HG03378 (cell line): ENCODE data around the gene SNAP29.
"Not testable (repeated sequence)": the region's sequence is repeated elsewhere in the genome, so short reads cannot be mapped to it uniquely, and the experiment has no call there.

Experiments used
- ATAC-seq: cut with Tn5 transposase; IDR thresholded peaks from one replicate; pipeline ENCODE4 v1.9.1; 2021; ENCODE audit warnings: mild to moderate bottlenecking, moderate library complexity; ENCODE audit not compliant: unreplicated experiment

Gene SNAP29

GRCh38 chr22:20899827-20900423 is 41.1 kb downstream of the SNAP29 start:
- no peak for ATAC-seq

GRCh38 chr22:20901093-20902033 is 42.6 kb downstream of the SNAP29 start:
- not testable (repeated sequence) for ATAC-seq

- no peak for ATAC-seq
These were observed 44.3 kb downstream of the SNAP29 start for GRCh38 chr22:20903093-20903492.

GRCh38 chr22:20904008-20904979 is 45.5 kb downstream of the SNAP29 start:
- ATAC-seq: no peak

GRCh38 chr22:20904980-20905355 is 46.2 kb downstream of the SNAP29 start:
- no peak for ATAC-seq

GRCh38 chr22:20905415-20906386 is 46.9 kb downstream of the SNAP29 start:
- ATAC-seq: no peak

GRCh38 chr22:20906387-20906767 is 47.6 kb downstream of the SNAP29 start:
- ATAC-seq: no peak

- ATAC-seq: not testable (repeated sequence)
These were observed 49.9 kb downstream of the SNAP29 start for GRCh38 chr22:20908717-20909116.

- ATAC-seq: no peak
These were observed 50.9 kb downstream of the SNAP29 start for GRCh38 chr22:20909543-20910303.

GRCh38 chr22:20912494-20912893 is 53.7 kb downstream of the SNAP29 start:
- ATAC-seq: no peak

GRCh38 chr22:20916916-20917810 is 58.4 kb downstream of the SNAP29 start, which contains the start of gene CRKL:
Gene CRKL (plus strand): TSS chr22:20917407. CDS start chr22:20917935, 528 bp downstream.
- peak; percentile 65 for ATAC-seq

- ATAC-seq: no peak
These were observed 59.9 kb downstream of the SNAP29 start for GRCh38 chr22:20918663-20919218.

- no peak for ATAC-seq
These were observed 60.9 kb downstream of the SNAP29 start for GRCh38 chr22:20919718-20920117.

GRCh38 chr22:20920881-20921203 is 62.0 kb downstream of the SNAP29 start:
- ATAC-seq: no peak

GRCh38 chr22:20922141-20922751 is 63.4 kb downstream of the SNAP29 start:
- no peak for ATAC-seq

- no peak for ATAC-seq
These were observed 67.4 kb downstream of the SNAP29 start for GRCh38 chr22:20926243-20926642.

GRCh38 chr22:20927940-20928572 is 69.2 kb downstream of the SNAP29 start:
- no peak for ATAC-seq
